ENCODE measurements around the gene DDX46.
"Not testable (repeated sequence)": the region's sequence is repeated elsewhere in the genome, so short reads cannot be mapped to it uniquely, and the experiment has no call there.

Gene DDX46

GRCh38 chr5:134758504-134759341 is at the start of gene DDX46:
Gene DDX46 (plus strand): TSS chr5:134758779. CDS start chr5:134758939, 160 bp downstream.
- DNase-seq (ENCODE audit: low spot score): peak; percentile 95

GRCh38 chr5:134714120-134714519 is 44.5 kb upstream of the DDX46 start:
- no peak for DNase-seq (ENCODE audit: low spot score)

- no peak for DNase-seq (ENCODE audit: low spot score)
Observed at GRCh38 chr5:134714541-134714940, 44.0 kb upstream of the DDX46 start.

- DNase-seq (ENCODE audit: low spot score): not testable (repeated sequence)
Observed at GRCh38 chr5:134715466-134715865, 43.1 kb upstream of the DDX46 start.

GRCh38 chr5:134724872-134725271 is 33.7 kb upstream of the DDX46 start:
- no peak for DNase-seq (ENCODE audit: low spot score)

- no peak for DNase-seq (ENCODE audit: low spot score)
Observed at GRCh38 chr5:134732819-134733218, 25.8 kb upstream of the DDX46 start.

GRCh38 chr5:134735243-134735642 is 23.3 kb upstream of the DDX46 start:
- no peak for DNase-seq (ENCODE audit: low spot score)

GRCh38 chr5:134736173-134736812 is 22.3 kb upstream of the DDX46 start:
- DNase-seq (ENCODE audit: low spot score): no peak

GRCh38 chr5:134738133-134738962 is 20.2 kb upstream of the DDX46 start, which contains the start of gene CAMLG:
Gene CAMLG (plus strand): TSS chr5:134738548. CDS start chr5:134738621, 73 bp downstream.
- DNase-seq (ENCODE audit: low spot score): peak; percentile 98

GRCh38 chr5:134738963-134739661 is 19.5 kb upstream of the DDX46 start:
- DNase-seq (ENCODE audit: low spot score): peak; percentile 64

- no peak for DNase-seq (ENCODE audit: low spot score)
Observed at GRCh38 chr5:134741052-134741451, 17.5 kb upstream of the DDX46 start.

- DNase-seq (ENCODE audit: low spot score): no peak
Observed at GRCh38 chr5:134742134-134742533, 16.4 kb upstream of the DDX46 start.

GRCh38 chr5:134749415-134749814 is 9.2 kb upstream of the DDX46 start:
- DNase-seq (ENCODE audit: low spot score): no peak

GRCh38 chr5:134758176-134758503 is 439 bp upstream of the DDX46 start:
- no peak for DNase-seq (ENCODE audit: low spot score)

- DNase-seq (ENCODE audit: low spot score): not testable (repeated sequence)
Observed at GRCh38 chr5:134767528-134768291, 9.1 kb downstream of the DDX46 start.

- no peak for DNase-seq (ENCODE audit: low spot score)
Observed at GRCh38 chr5:134769206-134769605, 10.6 kb downstream of the DDX46 start.

- no peak for DNase-seq (ENCODE audit: low spot score)
Observed at GRCh38 chr5:134772461-134773125, 14.0 kb downstream of the DDX46 start.

- DNase-seq (ENCODE audit: low spot score): no peak
Observed at GRCh38 chr5:134777366-134777765, 18.8 kb downstream of the DDX46 start.

- peak; percentile 42 for DNase-seq (ENCODE audit: low spot score)
Observed at GRCh38 chr5:134784241-134784920, 25.8 kb downstream of the DDX46 start.

Measured in hematopoietic multipotent progenitor cell treated with erythropoietin and hydrocortisone succinate and interleukin-3 and kit ligand, for 17 days (in vitro differentiated cells).